SKM-1 (cell line): ENCODE results near the gene CAPN5.

Experiments
- DNase-seq: peaks from one replicate; lab custom pipeline; 2025; ENCODE audit not compliant: unreplicated experiment; lab: John Stamatoyannopoulos, UW

The CAPN5 gene

GRCh38 chr11:77146261-77147035 is 79.7 kb downstream of the CAPN5 start:
- no peak for DNase-seq

DNA sequence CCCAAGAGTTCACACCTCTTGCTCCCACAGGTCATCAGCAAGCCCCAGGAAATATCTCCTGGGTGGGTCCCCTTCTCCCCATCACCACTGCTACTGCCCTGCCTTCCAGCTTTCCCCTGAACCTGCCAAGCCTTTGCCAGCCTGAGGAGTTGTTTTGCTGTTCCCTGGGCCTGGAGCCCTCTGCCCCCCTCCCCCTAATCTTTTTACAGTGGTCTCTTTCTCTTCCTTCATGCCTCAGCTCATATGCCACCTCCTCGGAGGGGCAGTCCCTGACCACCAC is 80.2 kb downstream of the CAPN5 start:
- DNase-seq = no peak

- DNase-seq = no peak
Measured at GRCh38 chr11:77147668-77148321, 81.0 kb downstream of the CAPN5 start.

DNA sequence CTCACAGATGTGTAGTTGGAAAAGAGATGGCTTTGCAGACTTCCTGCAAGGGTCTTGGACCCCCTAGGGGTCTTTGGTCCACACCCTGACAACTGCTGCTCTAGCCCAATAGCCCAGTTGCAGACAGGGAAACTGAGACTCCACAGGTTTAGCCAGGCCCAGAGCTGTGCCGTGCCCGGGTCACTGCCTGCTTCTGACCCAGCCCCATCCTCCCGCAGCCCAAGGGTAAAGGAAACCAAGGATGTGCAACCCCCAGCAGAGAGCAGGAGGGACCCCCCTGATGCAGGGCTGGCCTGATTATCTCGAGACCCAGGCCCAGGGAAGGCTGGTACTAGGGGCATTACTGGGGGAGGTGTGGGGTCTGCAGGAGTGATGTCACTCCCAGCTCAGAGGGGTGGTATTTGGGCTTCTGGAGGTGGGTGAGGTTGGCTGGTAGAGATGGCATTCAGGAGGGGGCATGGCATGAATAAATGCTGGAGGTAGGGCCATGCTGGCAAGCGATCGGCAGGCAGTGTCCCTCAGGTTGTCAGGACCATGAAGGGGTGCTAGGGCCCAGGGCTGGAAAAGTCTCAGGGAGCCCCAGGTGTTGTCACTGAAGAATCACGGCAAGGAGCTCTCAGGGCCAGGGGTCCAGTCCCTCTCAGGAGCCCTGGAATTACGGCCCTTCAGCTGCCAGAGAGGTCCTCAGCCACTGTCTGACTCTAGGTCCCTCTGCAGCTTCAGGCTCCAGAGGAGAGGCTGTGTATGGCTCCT is 82.4 kb downstream of the CAPN5 start:
- DNase-seq = no peak

- no peak for DNase-seq
Measured at GRCh38 chr11:77149716-77150392, 83.1 kb downstream of the CAPN5 start.

DNA sequence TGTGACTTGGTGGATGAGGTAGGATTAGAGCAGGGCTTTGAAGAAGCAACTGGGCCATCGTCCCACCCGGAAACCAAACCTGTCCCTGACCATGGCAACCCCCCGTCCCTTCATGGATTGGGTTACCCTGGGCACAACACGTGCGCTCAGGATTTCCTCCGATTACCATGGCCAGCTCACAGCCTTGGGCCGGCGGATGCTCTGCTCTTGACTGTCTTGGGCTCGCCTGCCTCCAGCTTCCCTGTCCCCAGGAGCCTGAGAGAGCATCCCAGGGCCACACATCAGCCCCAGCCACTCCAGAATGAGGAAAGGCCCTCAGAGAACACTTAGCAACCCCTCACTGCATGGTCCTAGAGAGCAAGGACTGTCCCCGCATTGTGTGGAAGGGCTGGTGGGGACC is 84.1 kb downstream of the CAPN5 start:
- no peak for DNase-seq

- DNase-seq = peak; percentile 9
Measured at GRCh38 chr11:77151804-77152509, 85.2 kb downstream of the CAPN5 start.

- no peak for DNase-seq
Measured at GRCh38 chr11:77152846-77153245, 86.1 kb downstream of the CAPN5 start.

DNA sequence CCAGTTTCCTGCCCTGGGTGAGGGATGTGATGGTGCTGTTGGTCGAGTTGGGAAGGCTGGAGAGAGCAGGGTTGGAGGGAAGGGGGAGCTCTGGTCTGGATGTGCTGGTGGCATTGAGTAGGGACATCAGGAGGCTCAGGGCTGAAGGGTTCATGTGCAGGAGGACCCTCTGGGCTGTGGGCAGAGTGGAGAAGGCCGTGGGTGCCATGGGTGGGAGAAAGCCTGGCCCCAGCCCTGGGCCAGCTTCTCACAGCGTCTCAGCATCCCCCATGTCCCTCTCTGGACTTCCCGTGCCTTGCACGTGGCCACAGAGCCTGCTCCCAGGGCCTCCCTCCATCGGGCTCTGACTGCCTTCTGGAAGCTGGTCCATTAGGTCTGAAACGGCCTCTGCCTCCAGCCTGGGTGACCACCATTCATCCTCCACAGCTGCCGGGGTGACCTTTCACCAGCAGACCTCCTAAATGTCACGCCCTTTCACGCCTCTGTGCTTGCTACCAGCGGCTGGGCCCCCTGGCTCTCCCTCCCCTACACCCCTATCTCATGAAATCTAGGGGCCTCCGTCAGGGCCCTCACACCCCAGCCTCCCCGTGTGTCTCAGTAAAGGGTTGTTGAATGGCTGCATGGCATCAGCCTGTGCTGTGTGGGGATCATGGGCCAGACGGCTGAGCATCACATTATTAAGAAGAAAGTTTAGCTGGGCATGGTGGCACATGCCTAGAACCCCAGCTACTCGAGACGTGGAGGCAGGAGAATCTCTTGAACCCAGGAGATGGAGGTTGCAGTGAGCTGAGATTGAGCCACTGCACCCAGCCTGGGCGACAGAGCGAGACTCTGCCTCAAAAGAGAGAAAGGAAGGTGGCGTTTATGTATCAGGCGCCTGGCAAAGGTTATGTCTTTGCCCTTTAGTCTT is 86.8 kb downstream of the CAPN5 start:
- DNase-seq = no peak

DNA sequence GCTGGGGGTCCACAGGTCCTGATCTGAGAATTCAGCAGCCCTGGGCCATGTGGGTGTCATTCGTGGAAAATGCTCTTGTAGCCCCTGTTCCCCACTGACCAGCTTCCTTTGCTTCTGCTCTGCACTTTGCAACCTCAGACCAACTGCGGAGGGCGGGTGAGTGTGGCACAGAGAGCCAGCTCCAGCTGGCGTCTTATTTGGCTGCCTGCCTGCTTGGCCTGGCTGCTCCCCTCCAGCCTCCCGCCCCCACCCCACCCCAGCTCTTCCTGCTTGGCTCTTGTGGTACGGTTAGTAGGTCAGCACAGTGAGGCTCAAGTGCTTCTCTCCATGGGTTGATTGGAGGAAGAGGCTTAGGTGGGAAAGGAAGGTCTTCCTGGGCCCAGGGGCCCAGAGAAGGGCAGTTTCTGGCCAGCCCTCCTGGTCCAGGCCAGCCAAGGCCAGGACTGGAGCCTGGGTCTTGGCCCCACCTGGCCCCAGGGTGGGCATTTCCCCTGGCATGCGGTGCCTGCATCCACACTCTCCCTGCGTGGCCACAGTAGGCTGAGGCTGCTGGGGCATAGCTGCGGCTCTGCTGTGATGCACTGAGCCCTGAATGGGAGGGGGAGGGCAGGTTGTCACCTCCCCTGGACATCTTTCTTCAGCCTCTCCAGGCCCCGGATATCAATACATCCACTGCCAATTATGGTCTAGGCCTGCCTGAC is 87.8 kb downstream of the CAPN5 start:
- no peak for DNase-seq

DNA sequence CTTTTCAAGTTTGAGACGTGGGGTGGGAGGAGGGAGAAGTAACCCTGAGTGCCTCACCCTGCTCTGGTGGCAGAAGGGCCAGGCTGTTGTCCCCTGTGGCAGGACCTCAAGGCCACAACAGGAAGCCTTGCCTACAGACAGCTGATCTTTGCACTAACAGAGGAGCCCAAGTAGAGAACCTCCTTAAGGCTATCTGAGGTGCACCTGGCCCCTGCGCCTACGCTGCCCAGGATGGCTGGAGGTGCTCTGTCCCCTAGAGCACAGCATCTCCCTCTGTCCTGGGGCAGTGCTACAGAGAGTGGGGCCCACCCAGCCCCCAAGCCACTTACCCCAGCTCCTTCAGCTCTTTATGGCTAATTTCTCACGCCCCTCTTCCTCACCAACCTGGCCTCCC is 88.3 kb downstream of the CAPN5 start:
- DNase-seq = no peak

DNA sequence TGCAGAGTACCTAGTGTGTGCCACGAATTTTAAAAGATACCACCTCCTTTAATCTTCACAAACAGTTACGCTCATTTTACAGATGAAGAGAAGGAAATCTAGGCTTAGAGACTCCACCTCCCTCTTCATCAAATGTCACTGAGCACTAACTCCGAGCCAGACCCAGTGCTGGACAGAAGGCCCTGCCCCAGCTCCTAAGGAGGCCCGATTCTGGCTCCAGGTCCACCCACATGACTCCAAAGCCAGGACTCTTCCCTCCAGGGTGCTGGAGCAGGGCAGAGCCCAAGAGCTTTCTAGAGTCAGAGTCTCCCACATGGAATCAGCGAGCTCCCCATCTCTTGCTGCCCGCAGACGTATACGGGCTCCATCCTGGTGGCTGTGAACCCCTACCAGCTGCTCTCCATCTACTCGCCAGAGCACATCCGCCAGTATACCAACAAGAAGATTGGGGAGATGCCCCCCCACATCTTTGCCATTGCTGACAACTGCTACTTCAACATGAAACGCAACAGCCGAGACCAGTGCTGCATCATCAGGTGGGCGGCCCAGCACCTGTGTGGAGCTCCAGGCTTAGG is 88.9 kb downstream of the CAPN5 start:
- DNase-seq = no peak

DNA sequence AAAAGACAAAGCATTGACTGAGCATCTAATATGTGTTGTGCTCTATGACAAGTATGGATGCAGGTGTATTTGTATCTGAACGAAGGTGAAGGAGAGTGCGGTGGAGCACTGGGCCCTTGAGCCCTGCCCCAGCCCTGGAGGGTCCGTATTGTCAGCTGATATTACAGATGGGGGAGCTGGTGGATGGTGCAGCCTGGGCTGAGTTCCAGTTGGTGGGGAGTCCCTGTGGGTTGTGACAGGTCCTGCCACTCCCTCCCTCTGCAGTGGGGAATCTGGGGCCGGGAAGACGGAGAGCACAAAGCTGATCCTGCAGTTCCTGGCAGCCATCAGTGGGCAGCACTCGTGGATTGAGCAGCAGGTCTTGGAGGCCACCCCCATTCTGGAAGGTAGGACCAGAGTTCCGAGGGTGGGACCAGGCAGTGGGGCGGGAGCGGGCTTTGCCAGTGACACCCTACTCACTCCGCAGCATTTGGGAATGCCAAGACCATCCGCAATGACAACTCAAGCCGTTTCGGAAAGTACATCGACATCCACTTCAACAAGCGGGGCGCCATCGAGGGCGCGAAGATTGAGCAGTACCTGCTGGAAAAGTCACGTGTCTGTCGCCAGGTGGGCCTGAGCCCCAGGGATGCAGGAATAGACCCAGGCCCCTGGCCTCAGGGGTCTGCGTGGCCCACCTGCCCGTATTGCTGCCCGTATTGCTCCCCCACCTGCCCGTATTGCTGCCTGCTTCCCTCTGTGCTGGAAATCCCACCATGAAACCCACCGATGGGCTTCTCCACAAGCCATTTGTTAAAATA is 89.8 kb downstream of the CAPN5 start:
- DNase-seq = no peak

DNA sequence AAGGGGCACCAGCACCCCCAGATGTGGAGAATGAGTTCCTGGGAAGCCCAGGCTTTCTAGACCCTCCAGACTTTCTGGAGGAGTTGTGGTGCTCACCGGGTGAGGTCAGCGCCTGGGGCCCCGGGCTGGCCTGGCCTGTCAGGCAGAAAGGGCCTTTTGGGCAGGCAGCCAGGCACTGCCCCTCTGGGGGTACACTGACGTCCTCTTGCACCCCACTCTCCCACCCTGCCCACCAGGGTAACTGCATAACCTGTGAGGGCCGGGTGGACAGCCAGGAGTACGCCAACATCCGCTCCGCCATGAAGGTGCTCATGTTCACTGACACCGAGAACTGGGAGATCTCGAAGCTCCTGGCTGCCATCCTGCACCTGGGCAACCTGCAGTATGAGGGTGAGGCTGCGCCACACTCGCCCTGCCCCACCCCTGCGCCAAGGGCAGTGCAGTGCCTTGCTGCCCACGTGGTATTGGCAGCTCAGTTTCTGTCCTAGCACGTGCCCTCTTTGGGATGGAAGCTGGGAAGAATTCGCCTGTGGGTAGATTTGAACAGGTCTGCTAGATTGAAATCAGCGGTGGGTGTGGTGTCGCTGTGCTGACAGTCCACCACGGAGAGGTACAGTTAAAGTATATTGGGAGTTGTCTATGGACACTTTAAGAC is 91.4 kb downstream of the CAPN5 start:
- no peak for DNase-seq

DNA sequence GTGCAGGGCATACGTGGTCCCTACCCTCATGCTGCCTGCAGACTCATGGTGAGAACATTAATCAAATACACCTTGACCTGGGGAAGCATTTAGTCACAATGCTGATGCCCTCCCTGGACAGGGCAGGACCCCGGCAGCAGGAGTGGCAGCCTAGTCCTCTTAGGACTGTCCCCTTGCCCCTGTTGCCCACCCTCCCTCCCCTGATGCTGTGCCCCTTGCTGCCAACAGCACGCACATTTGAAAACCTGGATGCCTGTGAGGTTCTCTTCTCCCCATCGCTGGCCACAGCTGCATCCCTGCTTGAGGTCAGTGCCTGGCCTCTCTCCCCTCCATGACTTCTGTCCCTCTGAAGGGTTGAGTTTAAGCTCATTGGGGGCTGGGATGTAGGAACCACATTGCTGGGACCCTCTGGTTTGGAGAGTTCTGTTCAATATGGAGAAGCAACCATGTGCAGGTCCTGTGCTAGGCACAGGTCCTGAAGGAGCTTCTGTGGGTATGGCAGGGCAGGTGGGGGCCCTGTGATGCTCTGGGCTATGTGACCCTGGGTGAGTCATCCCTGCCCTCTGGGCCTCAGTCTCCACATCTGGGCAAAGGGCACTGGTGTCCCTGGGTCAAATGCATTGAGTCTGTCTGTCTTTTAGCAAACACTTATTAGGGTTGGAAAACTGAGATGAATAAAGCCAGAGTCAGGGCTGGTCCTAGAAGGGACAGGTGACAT is 92.6 kb downstream of the CAPN5 start:
- DNase-seq = no peak

DNA sequence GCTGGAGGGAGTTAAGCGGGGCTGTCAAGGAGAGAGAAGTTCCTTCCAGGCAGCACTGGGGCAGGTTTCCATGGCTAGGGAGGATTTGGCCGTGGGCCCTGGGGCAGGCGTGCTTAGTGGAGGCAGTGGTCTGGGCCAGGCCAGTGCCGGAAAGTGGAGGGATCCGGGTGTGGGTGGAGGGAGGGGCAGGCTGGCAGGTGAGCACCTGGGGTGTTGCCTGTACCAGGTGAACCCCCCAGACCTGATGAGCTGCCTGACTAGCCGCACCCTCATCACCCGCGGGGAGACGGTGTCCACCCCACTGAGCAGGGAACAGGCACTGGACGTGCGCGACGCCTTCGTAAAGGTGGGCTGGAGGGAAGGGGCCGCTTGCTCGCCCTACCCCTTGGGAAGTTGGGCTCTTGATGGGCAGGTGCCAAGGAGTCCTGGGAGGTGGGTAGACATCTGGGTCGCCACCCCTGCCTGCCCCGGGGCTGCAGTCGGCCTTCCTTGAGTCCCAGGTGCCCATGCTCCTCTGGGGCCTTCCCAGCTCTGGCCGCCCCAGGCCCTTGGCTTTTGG is 93.2 kb downstream of the CAPN5 start:
- DNase-seq = no peak

DNA sequence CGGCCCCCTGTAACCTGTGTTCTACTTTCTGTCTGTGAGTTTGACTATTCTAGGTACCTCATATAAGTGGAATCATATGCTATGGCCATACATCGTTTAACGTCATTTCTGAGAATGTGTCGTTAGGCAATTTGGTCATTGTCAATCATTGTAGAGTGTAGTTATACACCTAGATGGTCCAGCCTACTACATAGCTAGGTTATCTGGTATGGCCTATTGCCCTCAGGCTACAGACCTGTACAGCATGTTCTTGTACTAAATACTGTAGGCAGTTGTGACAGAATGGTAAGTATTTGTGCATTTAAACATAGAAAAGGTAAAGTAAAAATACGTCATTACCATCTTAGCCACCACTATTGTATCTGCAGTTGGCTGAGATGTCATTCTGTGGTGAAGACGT is 96.5 kb downstream of the CAPN5 start:
- DNase-seq = no peak
